Cortex of kidney (tissue), 1 donor: Measurements from ENCODE around the gene NPC2.

Source experiments
- DNase-seq: peaks from one replicate; lab custom pipeline; 2025; lab: John Stamatoyannopoulos, UW

The NPC2 gene

DNA sequence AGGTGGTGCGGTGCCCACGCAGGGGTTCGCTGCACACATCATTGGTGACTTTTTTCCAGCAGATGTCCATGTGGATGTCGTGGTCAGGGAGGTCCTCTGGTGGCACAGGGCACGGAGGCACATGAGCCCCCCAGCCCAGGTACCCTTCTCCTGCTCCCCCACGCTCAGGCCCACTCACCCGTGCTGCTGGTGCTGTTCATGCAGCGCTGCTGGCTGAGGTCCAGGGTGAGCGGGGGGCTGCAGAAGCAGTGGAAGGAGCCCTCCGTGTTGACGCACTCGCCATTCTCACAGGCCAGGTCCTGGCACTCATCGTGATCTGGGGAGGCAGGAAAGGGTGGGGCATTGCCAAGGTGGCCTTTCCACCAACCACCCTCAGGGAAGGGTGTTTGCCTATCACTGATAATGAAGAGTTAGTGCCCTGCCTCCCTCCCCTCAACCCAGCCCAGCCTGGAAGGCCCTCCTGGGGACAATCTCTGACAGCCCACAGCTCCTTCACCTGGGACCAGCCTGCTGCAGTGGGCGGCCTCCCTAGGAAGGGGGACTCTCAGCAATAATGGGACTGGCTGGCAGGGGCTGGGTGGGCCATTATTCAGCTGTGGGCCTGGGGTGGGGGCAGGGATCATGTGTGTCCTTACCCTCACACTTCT is 10.3 kb upstream of the NPC2 start:
- DNase-seq: no peak

DNA sequence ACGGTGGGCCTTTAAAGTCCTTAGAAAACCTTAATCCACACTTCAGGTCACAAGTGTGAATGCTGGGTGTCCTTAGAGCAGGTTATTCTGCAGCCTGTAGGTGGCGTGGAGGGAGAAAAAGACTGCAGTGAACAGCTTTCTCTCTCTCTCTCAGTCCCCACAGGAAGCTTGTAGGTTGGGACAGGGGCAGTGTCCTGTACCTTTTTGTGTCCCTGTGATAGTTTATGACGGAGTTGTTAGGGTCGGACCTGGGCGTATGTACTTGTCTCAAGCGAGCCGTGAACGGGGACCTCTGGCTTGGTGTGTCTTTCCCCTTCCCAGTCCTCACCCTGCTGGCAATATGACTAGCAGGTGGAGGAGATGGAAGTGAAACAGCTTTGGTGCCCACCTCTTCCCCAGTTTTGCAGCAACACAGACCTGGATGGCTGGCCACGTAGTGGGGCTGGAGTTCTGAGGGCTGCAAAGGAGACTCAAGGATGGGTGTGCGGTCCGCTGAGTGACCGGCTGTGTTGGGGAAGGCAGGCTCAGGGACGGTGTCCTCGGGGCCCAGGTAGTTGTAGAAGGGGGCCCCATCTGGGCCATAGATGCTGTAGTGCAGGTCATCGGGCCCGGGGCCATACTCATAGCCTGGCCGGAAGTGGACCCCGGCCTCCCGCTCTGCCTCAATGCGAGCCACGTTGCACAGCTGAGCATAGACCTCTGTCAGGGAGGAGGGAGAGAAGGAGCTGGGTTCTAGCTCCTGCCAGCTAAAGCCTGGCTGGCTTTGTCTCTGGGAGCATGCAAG is 9.3 kb upstream of the NPC2 start:
- no peak for DNase-seq

DNA sequence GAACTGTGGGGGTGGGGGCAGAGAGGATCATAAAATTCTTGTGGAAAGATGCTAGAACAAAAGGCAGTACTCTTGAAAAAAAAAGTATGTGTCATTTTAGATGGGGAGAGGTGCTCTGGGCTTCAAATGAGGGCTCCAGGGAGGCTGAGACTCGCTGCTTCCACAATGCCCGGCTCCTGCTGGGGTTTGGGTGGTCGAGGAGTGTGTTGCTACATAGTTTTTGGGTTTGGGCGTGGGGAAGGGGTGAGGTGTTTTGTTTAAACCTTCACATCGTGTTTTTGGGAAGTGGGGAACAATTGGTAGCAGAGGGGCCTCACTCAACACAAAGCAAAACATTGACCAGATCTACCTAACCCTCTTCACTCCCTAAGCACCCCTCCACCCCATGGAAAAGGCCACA is 8.6 kb upstream of the NPC2 start:
- no peak for DNase-seq

DNA sequence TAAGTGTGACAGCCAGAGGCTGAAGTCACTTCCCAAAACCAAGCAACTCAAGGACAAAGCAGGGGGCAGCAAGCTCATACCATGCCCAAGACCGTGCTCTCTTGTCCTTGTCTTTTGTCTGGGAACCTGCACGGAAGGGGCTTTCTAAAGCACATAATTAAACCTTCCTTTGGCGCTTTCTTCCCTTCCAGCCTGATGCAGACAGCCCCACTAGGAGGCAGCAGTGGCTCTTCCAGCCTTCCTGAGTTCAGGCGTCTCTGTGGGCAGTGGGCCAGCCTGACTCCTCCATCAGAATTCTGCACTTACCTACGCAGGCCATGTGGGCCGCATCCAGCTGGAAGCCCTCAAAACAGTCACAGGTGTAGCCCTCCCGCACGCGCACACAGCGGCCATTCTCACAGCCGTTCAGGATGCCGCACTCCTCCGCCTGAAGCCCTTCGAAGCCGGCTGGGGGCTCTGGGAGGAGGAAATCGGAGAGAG is 8.1 kb upstream of the NPC2 start:
- no peak for DNase-seq

DNA sequence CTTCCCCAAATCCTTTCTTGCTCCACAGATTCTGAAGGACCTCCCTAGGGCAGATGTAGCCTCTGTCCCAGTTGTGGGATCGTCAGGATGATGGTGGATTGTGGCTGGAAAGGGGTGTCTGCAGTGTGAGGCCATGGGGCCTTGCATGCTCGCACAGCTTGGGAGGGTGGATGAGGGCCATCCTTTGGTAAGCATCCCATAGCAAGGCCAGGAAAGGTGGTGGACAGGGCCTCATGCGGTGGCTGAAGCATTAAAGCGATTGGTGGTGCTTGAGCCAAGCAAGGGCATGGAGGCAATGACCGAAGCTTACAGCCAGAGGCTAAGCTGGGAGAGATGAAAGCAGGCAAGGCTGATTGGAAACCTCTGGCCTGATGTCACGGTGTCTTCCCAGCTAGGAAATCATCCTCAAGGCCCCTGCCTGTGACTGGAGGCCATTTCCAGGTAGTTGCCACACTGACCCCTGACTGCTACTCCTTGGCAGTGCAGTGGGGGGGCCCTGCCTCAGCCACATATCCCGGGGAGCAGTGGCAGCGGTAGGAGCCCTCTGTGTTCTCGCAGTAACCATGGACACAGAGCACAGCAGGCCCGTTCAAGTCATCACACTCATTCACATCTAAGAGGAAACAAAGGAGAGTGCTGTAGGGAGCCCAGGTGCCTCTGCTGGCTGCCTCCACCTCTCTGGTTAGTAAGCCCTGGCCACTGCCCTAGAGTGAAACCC is 7.5 kb upstream of the NPC2 start:
- DNase-seq: no peak

DNA sequence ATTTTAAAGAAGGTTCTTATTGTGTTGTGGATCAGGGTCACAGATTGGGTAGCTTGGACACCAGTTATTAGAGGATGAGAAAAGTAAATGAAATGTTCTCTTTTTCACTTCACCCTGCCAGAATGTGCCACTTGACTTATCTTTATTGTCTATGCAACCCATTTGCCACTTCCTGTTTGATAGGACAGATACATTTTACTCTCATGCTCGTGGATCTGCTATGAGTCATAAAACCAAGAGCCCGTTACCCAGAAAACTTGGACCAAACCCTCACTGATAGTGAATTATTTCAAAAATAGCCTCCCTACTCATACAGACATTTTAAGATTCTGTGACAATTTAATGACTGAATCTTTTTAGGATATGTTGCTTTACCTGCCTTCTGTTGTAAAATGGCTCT is 2.3 kb upstream of the NPC2 start:
- no peak for DNase-seq

DNA sequence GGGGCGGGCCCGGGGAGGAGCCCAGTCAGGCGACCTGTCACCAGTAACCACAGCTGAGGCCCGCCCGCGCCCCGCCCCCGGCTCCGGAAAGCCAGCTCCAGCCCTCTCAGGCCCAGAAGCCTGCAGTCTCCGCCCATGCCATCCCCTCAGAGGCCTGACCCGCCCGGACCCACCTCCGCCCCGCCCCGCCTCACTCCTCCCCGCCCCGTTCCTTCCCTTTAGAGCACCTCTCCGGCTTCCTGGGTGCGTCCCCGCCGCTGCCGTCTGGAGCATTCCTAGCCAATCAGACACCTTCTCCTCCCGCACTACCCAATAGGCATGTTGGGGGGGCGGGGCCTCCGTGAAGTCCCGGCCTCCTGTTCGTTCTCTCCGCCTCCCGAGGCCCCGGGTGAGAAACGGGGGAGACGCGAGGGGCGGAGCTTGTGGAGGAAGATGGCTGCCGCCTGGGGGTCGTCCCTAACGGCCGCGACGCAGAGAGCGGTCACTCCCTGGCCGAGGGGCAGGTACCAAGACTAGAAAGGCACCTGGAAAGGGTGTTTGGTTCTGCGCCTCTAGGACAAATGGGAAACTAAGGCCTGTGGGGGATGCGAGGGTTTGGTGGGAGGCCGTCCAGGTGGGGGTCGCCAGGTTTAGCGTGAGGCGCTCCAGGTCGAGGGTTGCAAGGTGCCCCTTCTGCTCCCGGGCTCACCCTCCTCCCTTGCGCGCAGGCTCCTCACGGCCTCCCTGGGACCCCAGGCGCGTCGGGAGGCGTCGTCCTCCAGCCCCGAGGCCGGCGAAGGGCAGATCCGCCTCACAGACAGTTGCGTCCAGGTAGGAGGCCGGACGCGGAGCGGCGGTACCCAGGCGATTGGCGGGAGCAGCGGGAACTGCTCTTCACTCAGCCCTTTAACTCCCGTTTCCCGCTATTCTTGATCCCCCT is 497 bp upstream of the NPC2 start, which contains the start of gene ISCA2:
ISCA2 (plus strand) TSS at position 423 of the 919 bp plus-strand sequence; CDS start at position 433, 10 bp downstream.
- peak; percentile 97 for DNase-seq

DNA sequence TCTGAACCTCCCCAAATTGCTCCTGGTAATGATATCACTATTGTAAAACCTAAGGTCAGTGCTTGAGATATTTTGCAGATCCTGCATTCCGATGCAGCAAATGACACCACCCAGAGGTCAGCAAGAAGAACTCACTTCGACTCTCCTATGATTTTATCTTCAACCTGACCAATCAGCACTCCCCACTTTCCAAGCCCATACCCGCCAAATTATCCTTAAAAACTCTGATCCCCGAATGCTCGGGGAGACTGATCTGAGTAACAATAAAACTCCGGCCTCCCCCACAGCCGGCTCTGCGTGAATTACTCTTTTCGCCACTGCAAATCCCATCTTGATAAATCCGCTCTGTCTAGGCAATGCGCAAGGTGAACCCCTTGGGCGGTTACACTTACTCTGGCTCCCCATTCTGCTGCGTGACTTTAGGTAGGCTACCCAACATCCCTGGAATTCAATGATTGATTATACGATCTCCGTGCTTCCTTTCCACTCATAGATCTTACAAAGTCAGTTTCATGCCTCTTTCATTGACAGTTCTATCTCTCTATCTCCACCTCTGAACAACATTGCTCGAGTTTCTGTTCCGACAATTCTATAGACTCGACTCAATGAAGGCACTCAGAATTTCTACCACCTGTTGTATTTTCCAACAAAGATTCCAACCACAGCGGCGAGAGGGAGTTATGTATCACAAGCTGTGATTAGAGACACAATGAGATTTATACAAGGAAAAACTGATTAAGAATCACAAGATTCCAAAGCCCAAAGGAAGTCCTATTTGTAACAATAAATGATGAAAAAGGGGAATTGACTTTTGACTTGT is 939 bp downstream of the NPC2 start:
- DNase-seq: no peak

DNA sequence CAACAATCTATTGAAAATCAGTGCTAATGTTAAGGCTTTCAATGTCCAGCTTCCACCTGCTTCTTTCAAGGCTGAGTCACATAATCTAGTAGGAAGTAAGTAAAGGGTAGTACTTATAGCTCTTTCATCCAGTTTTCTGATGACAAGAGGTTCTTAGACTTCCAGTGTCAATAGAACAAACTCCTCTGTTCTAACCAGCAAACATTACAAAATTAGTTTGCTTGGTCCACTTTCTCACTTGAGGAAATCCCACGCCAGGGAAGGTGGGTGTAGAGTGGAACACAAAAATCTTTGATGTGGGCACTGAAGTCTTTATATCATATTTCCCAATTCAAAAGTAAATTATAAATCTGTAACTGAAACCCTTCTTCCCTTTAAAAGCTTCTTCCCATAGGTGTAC is 2.6 kb downstream of the NPC2 start:
- DNase-seq: no peak

DNA sequence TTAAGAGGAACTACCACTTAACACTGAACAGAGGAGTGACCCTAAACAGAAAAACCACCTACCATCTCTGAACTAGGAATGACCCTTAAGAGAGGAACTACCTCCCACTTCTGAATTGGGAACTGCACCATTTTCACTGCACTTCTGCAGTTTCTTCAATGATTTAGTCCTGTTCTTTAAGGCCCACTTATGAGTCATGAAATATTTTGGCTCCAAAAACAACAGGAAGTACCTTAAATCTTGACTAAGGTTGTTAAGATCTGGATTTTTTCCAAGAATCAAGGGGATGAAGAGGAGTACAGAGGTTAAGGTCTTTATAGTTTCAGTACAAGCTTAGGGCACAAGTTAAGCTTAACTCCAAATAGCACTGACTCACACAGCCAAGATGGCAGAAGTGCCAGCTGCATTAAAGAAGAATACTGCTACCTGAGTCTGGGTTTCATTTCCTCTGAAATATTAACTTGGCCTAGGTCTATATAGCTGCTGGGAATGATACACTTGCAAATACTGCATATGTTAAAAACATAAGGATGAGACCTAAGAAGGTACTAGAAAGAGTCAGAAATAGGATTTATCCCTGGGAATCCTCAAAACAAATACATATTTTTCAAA is 4.2 kb downstream of the NPC2 start:
- no peak for DNase-seq

DNA sequence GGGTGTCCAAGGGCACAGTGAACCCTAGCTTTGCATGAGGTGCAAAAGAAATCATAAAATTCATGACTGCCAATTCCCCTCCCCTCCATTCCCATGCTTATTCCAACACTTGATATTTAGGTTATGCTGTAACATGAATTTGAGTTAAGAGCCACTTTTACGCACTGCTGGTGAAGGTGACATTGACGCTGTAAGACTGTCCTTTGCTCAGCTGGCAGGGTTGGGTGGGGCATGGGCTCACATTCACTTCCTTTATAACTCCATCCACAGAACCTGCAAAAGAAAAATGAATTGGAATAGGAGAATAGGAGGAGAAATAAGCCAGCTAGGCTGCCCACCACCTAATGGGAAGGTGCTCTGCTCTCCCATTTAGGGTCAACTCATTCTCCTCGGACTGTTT is 6.9 kb downstream of the NPC2 start:
- no peak for DNase-seq

DNA sequence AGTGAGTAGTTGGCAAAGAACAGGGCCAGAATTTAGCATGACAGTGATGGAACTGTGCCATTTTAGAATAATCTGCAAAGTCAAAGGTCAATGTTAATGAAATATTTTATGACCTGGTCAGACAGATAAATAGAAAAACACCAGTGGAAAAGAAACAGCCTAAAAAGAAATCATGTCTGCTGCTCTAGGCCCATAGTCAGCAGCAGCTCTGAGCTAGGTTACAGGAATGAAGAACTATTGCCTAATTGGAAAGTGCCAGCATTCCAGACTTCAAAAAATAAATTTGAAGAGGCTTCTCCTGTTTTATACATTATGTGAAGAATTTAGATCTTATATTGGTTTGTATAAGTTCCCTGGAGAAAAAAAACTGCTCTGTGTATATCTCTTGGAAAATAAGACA is 9.8 kb downstream of the NPC2 start:
- no peak for DNase-seq

DNA sequence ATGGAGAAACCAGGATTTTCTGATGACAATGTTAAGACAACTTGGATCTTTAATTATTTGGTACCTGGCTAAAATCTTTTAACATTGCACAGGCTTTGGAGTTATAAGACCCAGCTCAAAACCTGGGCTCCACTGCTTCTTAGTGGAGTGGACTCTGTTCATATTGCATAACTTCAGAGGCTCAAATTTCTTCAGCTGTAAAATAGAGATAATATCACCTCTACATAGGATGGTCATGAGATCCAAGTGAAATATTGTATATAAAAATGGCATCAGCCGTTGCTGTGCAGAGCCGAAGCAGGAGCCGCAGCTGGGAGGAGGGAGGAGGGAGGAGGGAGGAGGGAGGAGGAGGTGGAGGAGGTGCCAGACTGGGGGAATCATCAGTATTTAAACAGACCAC is 10.5 kb downstream of the NPC2 start:
- no peak for DNase-seq

DNA sequence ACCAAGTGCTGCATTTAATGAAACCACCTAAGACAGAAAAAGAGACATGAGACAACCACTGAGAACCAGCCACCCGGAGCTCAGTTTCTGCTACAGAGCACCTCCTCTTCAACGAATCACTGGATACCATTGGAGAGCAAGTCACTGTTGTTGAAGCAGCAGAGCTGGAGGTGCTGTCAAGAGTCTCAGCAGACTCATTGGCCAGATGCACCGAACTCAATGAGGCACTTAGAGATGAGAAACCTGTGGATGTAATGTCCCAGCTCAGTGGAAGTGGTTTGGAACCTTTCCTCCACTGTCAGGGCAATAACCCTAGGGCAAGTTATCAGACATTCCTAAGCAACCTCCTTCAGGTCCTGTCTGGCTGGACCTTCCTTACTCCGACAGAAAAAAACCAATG is 13.1 kb downstream of the NPC2 start:
- DNase-seq: no peak

DNA sequence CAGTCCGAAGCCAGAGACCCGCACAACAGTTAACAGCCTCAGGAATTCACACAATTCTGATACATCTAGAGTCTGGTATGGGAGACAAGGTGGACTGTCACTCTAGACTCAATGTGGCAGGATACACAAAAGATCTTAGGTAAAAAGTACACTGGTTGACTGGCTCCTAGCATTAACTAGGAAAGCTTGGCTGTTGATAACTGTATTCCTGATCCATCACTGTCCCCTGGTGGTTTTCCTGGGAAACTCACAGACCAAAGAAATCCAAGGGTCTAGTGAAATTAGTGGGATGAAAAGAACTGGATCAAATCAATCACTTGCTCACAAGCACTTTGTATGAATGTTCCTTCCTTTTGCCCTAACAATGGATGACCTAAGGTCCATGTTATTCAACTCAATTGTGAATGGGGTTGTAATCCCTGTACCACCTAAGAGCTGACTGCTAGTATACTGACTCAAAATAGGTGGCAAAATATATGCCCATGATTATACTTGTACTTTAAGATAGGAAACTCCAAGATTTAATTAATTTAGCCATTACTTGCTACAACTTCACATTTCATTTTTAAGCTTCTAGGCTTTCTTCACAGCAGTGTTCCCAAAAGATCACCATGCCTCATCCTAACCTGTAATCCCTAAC is 14.0 kb downstream of the NPC2 start:
- DNase-seq: no peak

DNA sequence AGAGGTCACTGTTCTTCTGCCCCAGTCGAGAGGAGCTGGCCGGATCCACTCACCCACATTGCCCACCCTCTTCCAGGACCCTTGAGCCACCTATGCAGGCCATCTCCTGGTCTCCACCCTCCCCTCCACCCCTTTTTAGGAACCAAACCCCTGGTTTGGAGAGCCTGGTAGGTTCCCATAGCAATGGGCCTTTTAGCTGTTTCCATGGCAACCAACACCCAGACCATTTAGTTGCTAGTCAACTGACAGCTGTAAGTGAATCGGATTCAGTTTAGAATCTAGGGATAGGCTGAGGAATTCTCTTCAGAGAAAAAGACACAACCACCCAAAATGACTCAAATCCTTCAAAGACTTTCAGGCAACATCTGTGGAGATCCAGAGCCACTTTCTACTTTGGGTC is 16.5 kb downstream of the NPC2 start:
- no peak for DNase-seq

DNA sequence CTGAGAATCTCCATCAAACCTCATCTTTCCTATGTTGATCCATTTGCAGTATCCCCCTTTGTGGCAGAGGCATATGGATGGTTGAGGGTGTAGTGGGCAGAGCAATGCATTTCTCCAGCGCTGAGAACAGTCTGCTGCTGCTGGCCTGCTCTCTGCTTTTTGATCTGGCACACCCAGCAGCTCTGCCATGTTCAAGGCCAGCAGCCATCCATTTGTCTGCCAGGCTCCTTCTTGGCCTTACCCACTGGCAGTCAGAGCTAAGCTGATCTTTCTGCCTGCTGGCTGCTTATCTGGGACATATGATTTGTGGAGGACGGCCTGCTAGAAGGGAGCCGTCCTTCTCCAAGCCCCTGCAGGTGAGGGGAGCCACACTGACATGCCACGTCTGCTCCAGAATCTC is 17.0 kb downstream of the NPC2 start:
- no peak for DNase-seq

DNA sequence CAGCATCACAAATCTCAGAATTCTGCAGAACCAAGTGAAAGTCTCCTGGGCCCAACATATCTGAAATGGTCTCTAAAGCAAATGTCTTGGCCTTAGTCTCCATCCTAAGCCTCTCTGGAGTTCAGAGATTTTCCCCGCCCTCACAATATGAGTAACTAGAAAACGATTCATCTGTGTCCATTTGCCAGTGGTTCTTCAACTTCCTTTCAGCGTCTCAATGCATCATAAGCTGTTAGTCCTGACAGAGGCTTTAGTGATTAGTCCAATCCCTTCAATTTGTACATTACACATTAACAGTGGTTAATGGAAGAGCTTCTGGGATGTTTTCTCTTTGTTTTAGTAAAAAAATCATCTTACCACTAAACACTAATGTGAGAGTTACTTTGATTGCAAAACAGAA is 17.4 kb downstream of the NPC2 start:
- no peak for DNase-seq

DNA sequence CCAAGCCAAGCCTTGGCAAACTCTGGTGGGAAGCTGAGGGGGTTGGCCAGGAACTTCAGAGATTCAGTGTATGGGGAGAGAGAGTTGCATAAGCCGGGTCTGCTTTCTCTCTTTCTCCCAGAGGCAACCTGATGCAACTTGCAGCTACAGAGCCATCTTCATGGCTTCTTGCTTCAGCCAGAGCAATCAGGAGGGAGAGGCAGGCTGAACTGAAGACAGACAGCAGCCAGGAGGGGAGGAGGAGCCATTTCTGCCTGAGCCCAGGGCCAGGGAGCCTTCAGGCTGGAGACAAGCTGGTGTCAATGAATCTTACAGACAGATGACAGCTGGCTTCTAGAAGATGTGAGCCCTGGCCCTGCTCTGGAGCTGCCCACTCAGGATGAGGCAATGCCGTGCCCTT is 18.7 kb downstream of the NPC2 start:
- DNase-seq: no peak

DNA sequence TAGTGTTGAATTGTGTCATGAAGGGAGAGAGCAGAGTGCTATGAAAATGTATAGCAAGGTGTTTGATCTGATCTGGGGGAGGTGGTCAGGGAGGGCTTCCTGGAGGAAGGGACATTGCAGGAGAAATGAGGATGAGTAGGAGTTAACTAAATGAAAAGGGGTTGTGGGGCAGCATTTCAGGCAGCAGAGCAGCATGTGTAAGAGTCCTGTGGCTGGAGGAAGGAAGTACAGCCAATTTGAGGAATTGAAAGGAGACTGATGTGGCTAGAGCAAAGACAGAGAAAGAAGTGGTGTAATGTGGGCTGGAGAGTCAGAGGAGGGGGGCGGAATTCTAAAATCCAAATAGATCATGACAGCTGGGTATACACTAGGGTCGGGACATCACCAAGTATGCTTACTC is 20.5 kb downstream of the NPC2 start:
- DNase-seq: no peak
